ENCODE results near the gene WDSUB1.

GRCh38 chr2:159193791-159194190, 92.7 kb downstream of the WDSUB1 start:
- no peak for TF ChIP-seq CTCF (IDR thresholded peaks at IDR 0.05; ENCODE audit: poor library complexity)
- no peak for TF ChIP-seq EZH2 (IDR thresholded peaks at IDR 0.05; ENCODE audit: borderline replicate concordance)
- no peak for TF ChIP-seq EZH2phosphoT487 (IDR thresholded peaks at IDR 0.05; ENCODE audit: low read depth, severe bottlenecking, unreplicated experiment)
